Psoas muscle (tissue), 8 donors: ENCODE results near the gene ZC3H18. TPM values are rescaled to one million over a fixed set of nuclear protein-coding genes. Genes with fewer than 3 reads are reported as not detected.

Experiments
- ATAC-seq, 4 donors: fragments of 200-7000 bp; cut with Tn5 transposase; one replicate each; pipeline ENCODE4 v1.9.1; 2020; ENCODE audit warnings: moderate library complexity in 3 of 4, mild to moderate bottlenecking in 2 of 4
- DNase-seq, 2 donors: peaks; one replicate each; pipeline ENCODE4 v3.0.0-alpha.2; 2020
- H3K27ac ChIP-seq: fragments of 200-600 bp; one replicate; pipeline ENCODE4 v1.8.0; 2022
- H3K27me3 ChIP-seq, 3 donors: fragments of 200-600 bp in 1 of 3; one replicate each; pipeline versions ENCODE4 v1.6.1 to v1.8.0; 2013 to 2022; ENCODE audit warnings: low read length in 2 of 3, mild to moderate bottlenecking in 2 of 3, moderate library complexity in 1 of 3; ENCODE audit not compliant: insufficient read depth in 3 of 3
- H3K36me3 ChIP-seq, 2 donors: fragments of 200-600 bp in 1 of 2; one replicate each; pipeline versions ENCODE4 v1.6.1 to v1.8.0; 2013 to 2022; ENCODE audit warnings: low read depth in 1 of 2, mild to moderate bottlenecking in 1 of 2, moderate library complexity in 1 of 2; ENCODE audit not compliant: insufficient read depth in 1 of 2
- H3K4me1 ChIP-seq: fragments of 200-600 bp; one replicate; pipeline ENCODE4 v1.8.0; 2022
- H3K4me3 ChIP-seq: fragments of 200-600 bp; one replicate; pipeline ENCODE4 v1.8.0; 2022; ENCODE audit warnings: mild to moderate bottlenecking
- H3K9me3 ChIP-seq: fragments of 200-600 bp; one replicate; pipeline ENCODE4 v1.8.0; 2022
- CTCF ChIP-seq: fragments of 200-600 bp; IDR thresholded peaks from one replicate; pipeline ENCODE4 v1.8.0; 2022; ENCODE audit warnings: antibody characterized with exemption
- WGBS, 3 donors: extraction: QIAGEN DNeasy Blood & Tissue Kit; methylation state at CpG; one replicate each; pipeline versions ENCODE4 v1.1.6 to v1.1.7; 2013; 5-methylcytosine and 5-hydroxymethylcytosine counted together
- intact Hi-C, 2 donors: fragments of 100-400 bp; cut with DNase I; formaldehyde crosslinking; loops; one replicate each; pipeline versions ENCODE4 v1.11.0 to v1.14.2; 2022
- polyA plus RNA-seq, 3 donors: library from polyadenylated mRNA; stranded (reverse); fragments of 200-250 nt; gene quantifications; one replicate each; pipeline ENCODE4 v1.2.3, GENCODE V29; 2013
- total RNA-seq, 4 donors: library from RNA; stranded (reverse); fragmentation: NEBNext Ultra II Directional in 2 of 4; extraction: Animal tissue kit (Norgen Biotek cat#: 25700) in 2 of 4; gene quantifications; one replicate each; pipeline versions ENCODE4 v1.2.1 to v1.2.4, GENCODE V29; 2021 to 2023
- donor health status: healthy with polysubstance abuse.
- donor health status: DM: no; HTN: no; CAD: no; lungs with moderate emphysema.
- donor health status: Bipolar disorder and iron deficiency.
- donor health status: healthy.
- donor health status: DM: yes; HTN: yes; CAD: no.
- donor health status: DM: no; HTN: no; CAD: no.
- donor health status: DM: no; HTN: no; CAD: no.
- donor health status: DM: yes; HTN: yes; CAD: no.

Gene ZC3H18
- total and polyA plus RNA-seq, 7 donors, result 19.9 to 36.0 (median 28.5) TPM

GRCh38 chr16:88649924-88650748 is 79.9 kb downstream of the ZC3H18 start:
- H3K4me1 ChIP-seq, result peaks cover 11% of the 10 kb centered on the region
- peak overlapping the region; percentile 41 for H3K27ac ChIP-seq
- H3K4me3 ChIP-seq, result peak overlapping the region; percentile 72
- ATAC-seq, result peak; percentile 12 to 62 (median 38)
- H3K27me3 ChIP-seq, result no peaks in the 10 kb centered on the region
- no peak for DNase-seq
- 30 to 40% (median 30%) methylated on average over 21 to 37 of the region's 37 CpGs for WGBS, 3 donors
- no peaks in the 10 kb centered on the region for H3K9me3 ChIP-seq
- TF ChIP-seq CTCF, result no peak
- intact Hi-C loops, result no loop called here
- H3K36me3 ChIP-seq, result peaks cover 0 to 22% of the 10 kb centered on the region in 2 donors

- 6 to 14% (median 7%) methylated on average over 21 to 41 of the region's 41 CpGs for WGBS, 3 donors
- no peak for TF ChIP-seq CTCF
- Histone ChIP-seq H3K36me3 (peaks cover 0 to 27% of the 10 kb centered on the region in 2 donors), H3K4me1 (peaks cover 11% of the 10 kb centered on the region), H3K9me3 (no peaks in the 10 kb centered on the region), H3K4me3 (peak within 1 kb of the TSS; percentile 72), H3K27me3 (no peaks in the 10 kb centered on the region), H3K27ac (peak within 1 kb of the TSS; percentile 41)
- ATAC-seq, result peak; percentile 62 to 78 (median 74)
- intact Hi-C loops, result no loop called here
- DNase-seq, result peak; percentile 65 to 85
These were observed 80.6 kb downstream of the ZC3H18 start, which contains the start of gene CYBA for GRCh38 chr16:88650749-88651275. TSS of gene CYBA (minus strand) at chr16:88651053. CDS start at chr16:88651013, 40 bp downstream.

GRCh38 chr16:88651276-88651988 is 81.2 kb downstream of the ZC3H18 start:
- intact Hi-C loops, result no loop called here

More at GRCh38 chr16:88651276-88651988, 81.2 kb downstream of the ZC3H18 start:
- peaks cover 0 to 28% of the 10 kb centered on the region in 2 donors for H3K36me3 ChIP-seq
- H3K9me3 ChIP-seq, result no peaks in the 10 kb centered on the region
- ATAC-seq (peak; percentile 29 to 42 (median 36)), DNase-seq (peak; percentile 57 to 76)
- 50 to 52% (median 51%) methylated on average over 22 to 24 of the region's 24 CpGs for WGBS, 3 donors
- peak overlapping the region; percentile 36 for H3K27ac ChIP-seq
- TF ChIP-seq CTCF, result no peak
- H3K27me3 ChIP-seq, result no peaks in the 10 kb centered on the region
- H3K4me1 ChIP-seq, result peaks cover 11% of the 10 kb centered on the region
- peak overlapping the region; percentile 72 for H3K4me3 ChIP-seq
